OCI-LY3 (cell line): ENCODE data around the gene TCF12.

Experiments
- H2AFZ ChIP-seq: fragments of 200-600, 300-600 bp; shearing (Covaris generic); 2 replicates; pipeline ENCODE4 v1.6.0; 2014; ENCODE audit warnings: antibody characterized with exemption, low read depth, low read length
- H3K27ac ChIP-seq: fragments of 200-600, 300-600 bp; sonication (generic); 2 replicates; pipeline ENCODE4 v1.5.1; 2014; ENCODE audit warnings: mild to moderate bottlenecking, low read length, moderate library complexity, mixed read lengths
- H3K27me3 ChIP-seq: fragments of 200-600, 300-600 bp; sonication (generic); 2 replicates; pipeline ENCODE4 v1.6.1; 2014; ENCODE audit warnings: low read depth, low read length, mixed read lengths
- H3K36me3 ChIP-seq: fragments of 200-600, 300-600 bp; sonication (generic); replicated peaks from 2 replicates; pipeline ENCODE3; 2014; ENCODE audit warnings: low read depth, low read length, mixed read lengths
- H3K4me1 ChIP-seq: fragments of 300-600, 200-600 bp; sonication (generic); 2 replicates; pipeline ENCODE4 v1.6.1; 2014; ENCODE audit warnings: low read length, mixed read lengths
- H3K4me2 ChIP-seq: fragments of 200-600, 300-600 bp; sonication (generic); 2 replicates; pipeline ENCODE4 v1.6.1; 2014; ENCODE audit warnings: low read length, mixed read lengths
- H3K4me3 ChIP-seq: fragments of 300-600, 200-600 bp; sonication (generic); 2 replicates; pipeline ENCODE4 v1.5.1; 2014; ENCODE audit warnings: antibody characterized with exemption, mild to moderate bottlenecking, low read length, moderate library complexity
- H3K79me2 ChIP-seq: fragments of 300-600, 200-600 bp; shearing (Covaris generic); 2 replicates; pipeline ENCODE4 v1.6.1; 2014; ENCODE audit warnings: mild to moderate bottlenecking, low read length, mixed read lengths
- H3K9ac ChIP-seq: fragments of 300-600, 200-600 bp; shearing (Covaris generic); 2 replicates; pipeline ENCODE4 v1.6.0; 2014; ENCODE audit warnings: mild to moderate bottlenecking, low read length, moderate library complexity
- H3K9me3 ChIP-seq: fragments of 200-600, 300-600 bp; shearing (Covaris generic); 2 replicates; pipeline ENCODE4 v1.6.1; 2014; ENCODE audit warnings: low read length, mixed read lengths; ENCODE audit not compliant: insufficient read depth
- H4K20me1 ChIP-seq: fragments of 200-600, 300-600 bp; sonication (generic); 2 replicates; pipeline ENCODE4 v1.6.1; 2016; ENCODE audit warnings: low read length, mixed read lengths; ENCODE audit not compliant: insufficient read depth
- EZH2phosphoT487 ChIP-seq: fragments of 200-600 bp; shearing (Covaris generic); IDR thresholded peaks from 2 replicates; pipeline ENCODE4 v1.6.1; 2018; ENCODE audit warnings: antibody characterized with exemption, mixed run types, low read depth
- TF ChIP-seq, protein P1 (sequence below): fragments of 200-600, 300-600 bp; sonication (generic); IDR thresholded peaks from 2 replicates; pipeline ENCODE4 v1.5.1; 2014; ENCODE audit warnings: antibody characterized with exemption, low read length, low read depth

The TCF12 gene

GRCh38 chr15:57205996-57206395 lies 287.6 kb downstream of the TCF12 start:
- H3K4me3 ChIP-seq: no peak overlapping the region
- no peaks in the 10 kb centered on the region for H3K36me3 ChIP-seq
- no peaks in the 10 kb centered on the region for H3K4me1 ChIP-seq
- TF ChIP-seq, protein P1, sequence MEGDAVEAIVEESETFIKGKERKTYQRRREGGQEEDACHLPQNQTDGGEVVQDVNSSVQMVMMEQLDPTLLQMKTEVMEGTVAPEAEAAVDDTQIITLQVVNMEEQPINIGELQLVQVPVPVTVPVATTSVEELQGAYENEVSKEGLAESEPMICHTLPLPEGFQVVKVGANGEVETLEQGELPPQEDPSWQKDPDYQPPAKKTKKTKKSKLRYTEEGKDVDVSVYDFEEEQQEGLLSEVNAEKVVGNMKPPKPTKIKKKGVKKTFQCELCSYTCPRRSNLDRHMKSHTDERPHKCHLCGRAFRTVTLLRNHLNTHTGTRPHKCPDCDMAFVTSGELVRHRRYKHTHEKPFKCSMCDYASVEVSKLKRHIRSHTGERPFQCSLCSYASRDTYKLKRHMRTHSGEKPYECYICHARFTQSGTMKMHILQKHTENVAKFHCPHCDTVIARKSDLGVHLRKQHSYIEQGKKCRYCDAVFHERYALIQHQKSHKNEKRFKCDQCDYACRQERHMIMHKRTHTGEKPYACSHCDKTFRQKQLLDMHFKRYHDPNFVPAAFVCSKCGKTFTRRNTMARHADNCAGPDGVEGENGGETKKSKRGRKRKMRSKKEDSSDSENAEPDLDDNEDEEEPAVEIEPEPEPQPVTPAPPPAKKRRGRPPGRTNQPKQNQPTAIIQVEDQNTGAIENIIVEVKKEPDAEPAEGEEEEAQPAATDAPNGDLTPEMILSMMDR: no peak
- TF ChIP-seq EZH2phosphoT487: no peak
- no peaks in the 10 kb centered on the region for H3K79me2 ChIP-seq
- no peaks in the 10 kb centered on the region for H3K9me3 ChIP-seq
- no peak overlapping the region for H3K27ac ChIP-seq
- no peak overlapping the region for H2AFZ ChIP-seq
- no peak overlapping the region for H3K4me2 ChIP-seq
- H4K20me1 ChIP-seq: 0 out of 2 replicates have a peak, but pooled peaks cover 1% of the 10 kb centered on the region
- no peak overlapping the region for H3K9ac ChIP-seq
- H3K27me3 ChIP-seq: no peaks in the 10 kb centered on the region

DNA sequence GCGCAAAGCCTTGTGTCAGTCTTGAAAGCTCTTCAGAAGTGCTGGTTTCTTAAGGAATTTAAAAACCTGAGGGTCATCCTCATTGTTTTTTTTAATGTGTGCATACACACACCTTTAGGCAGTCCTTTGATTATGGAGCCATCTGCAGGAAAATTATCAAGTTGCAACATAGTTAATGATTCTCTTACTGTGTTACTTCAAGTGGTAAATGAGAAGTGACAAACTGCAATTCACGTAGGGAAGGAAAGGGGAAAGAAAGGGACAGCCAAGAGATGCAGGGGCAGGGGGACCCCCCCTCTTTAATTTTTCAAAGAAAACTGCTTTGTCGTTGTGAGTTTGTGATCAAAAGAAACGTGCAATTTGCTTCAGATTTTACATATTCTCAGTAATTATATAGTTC lies 295.4 kb downstream of the TCF12 start:
- Histone ChIP-seq H3K9ac (peak overlapping the region; percentile 20), H3K4me2 (peak overlapping the region; percentile 71), H2AFZ (no peak overlapping the region), H3K79me2 (peaks cover 4% of the 10 kb centered on the region; the same call in 1 of the 2 replicates), H3K27ac (0 out of 2 replicates have a peak overlapping the region, but pooled peaks have one; percentile 3), H3K4me3 (peak overlapping the region; percentile 50), H3K27me3 (no peaks in the 10 kb centered on the region), H3K9me3 (no peaks in the 10 kb centered on the region), H3K4me1 (peaks cover 40% of the 10 kb centered on the region), H4K20me1 (no peaks in the 10 kb centered on the region), H3K36me3 (no peaks in the 10 kb centered on the region)
- no peak for TF ChIP-seq EZH2phosphoT487
- TF ChIP-seq, protein P1: peak; percentile 82

DNA sequence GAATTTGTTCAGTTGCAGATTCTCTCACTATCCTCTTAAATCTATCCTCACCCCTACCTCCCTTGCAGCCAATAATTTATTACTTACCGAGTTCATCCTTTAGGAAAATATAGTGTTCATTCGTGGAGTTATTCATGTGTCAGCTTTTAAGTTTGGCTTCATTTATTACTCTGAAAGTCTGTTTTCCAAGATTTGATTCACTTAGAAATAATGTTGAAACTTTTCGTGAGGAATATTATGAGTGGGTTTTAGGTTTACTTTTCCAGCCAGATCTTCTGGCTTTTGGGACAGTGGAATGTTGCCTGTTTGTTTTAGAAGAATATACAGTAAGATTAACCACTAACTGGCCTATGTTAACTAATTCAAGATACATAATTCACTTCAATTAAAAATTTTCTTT lies 296.9 kb downstream of the TCF12 start:
- Histone ChIP-seq H3K4me3 (no peak overlapping the region), H4K20me1 (no peaks in the 10 kb centered on the region), H3K9ac (no peak overlapping the region), H3K4me2 (no peak overlapping the region), H3K4me1 (peaks cover 53% of the 10 kb centered on the region), H2AFZ (no peak overlapping the region), H3K27me3 (no peaks in the 10 kb centered on the region), H3K36me3 (no peaks in the 10 kb centered on the region), H3K9me3 (no peaks in the 10 kb centered on the region), H3K27ac (no peak overlapping the region), H3K79me2 (peaks cover 18% of the 10 kb centered on the region)
- no peak for TF ChIP-seq EZH2phosphoT487
- TF ChIP-seq, protein P1: no peak

- Histone ChIP-seq H3K79me2 (peaks cover 24% of the 10 kb centered on the region), H3K4me3 (no peak overlapping the region), H3K27ac (no peak overlapping the region), H3K36me3 (no peaks in the 10 kb centered on the region), H3K9ac (no peak overlapping the region), H3K27me3 (no peaks in the 10 kb centered on the region), H3K4me1 (peaks cover 57% of the 10 kb centered on the region), H4K20me1 (no peaks in the 10 kb centered on the region), H3K4me2 (no peak overlapping the region), H2AFZ (no peak overlapping the region), H3K9me3 (no peaks in the 10 kb centered on the region)
- TF ChIP-seq, protein P1: no peak
- no peak for TF ChIP-seq EZH2phosphoT487
Observed at GRCh38 chr15:57215881-57216280, 297.4 kb downstream of the TCF12 start.
